Liver (tissue), 9 donors: ENCODE measurements around the gene EHD4. TPM values are rescaled to one million over a fixed set of nuclear protein-coding genes. Genes with fewer than 3 reads are reported as not detected.
A peak's percentile ranks its signal among the peaks of the same experiment; 100 is the strongest.

Experiments used
- DNase-seq: peaks from one replicate; pipeline ENCODE4 v3.0.0-alpha.2; 2017; ENCODE audit warnings: low spot score
- H3K27ac ChIP-seq, 2 donors: one replicate each; pipeline ENCODE4 v1.7.0; 2013; ENCODE audit warnings: inconsistent platforms in 2 of 2, low read length in 2 of 2, control low read depth in 1 of 2, low read depth in 1 of 2, mild to moderate bottlenecking in 1 of 2
- H3K27me3 ChIP-seq, 4 donors: one replicate each; pipeline versions ENCODE4 v1.6.1 to v1.7.0; 2013; ENCODE audit warnings: low read length in 3 of 4, inconsistent platforms in 1 of 4, mild to moderate bottlenecking in 1 of 4, moderate library complexity in 1 of 4; ENCODE audit not compliant: control insufficient read depth in 4 of 4, insufficient read depth in 4 of 4
- H3K36me3 ChIP-seq, 4 donors: one replicate each; pipeline versions ENCODE4 v1.6.1 to v1.7.0; 2013; ENCODE audit warnings: low read length in 3 of 4, mild to moderate bottlenecking in 3 of 4, low read depth in 1 of 4, moderate library complexity in 1 of 4; ENCODE audit not compliant: control insufficient read depth in 4 of 4, insufficient read depth in 3 of 4
- H3K4me1 ChIP-seq, 4 donors: one replicate each; pipeline versions ENCODE4 v1.6.1 to v1.7.0; 2013; ENCODE audit warnings: low read length in 3 of 4, mild to moderate bottlenecking in 3 of 4, moderate library complexity in 1 of 4; ENCODE audit not compliant: control insufficient read depth in 4 of 4, insufficient read depth in 4 of 4
- H3K4me3 ChIP-seq, 3 donors: one replicate each; pipeline versions ENCODE4 v1.6.1 to v1.7.0; 2013; ENCODE audit warnings: low read length in 3 of 3, control low read depth in 1 of 3, low read depth in 1 of 3, mild to moderate bottlenecking in 1 of 3
- H3K9ac ChIP-seq, 2 donors: one replicate each; pipeline ENCODE4 v1.7.0; 2013; ENCODE audit warnings: low read length in 2 of 2, mild to moderate bottlenecking in 2 of 2, moderate library complexity in 2 of 2, control low read depth in 1 of 2, low read depth in 1 of 2
- H3K9me3 ChIP-seq, 4 donors: one replicate each; pipeline versions ENCODE4 v1.6.1 to v1.7.0; 2013; ENCODE audit warnings: low read length in 3 of 4; ENCODE audit not compliant: control insufficient read depth in 4 of 4
- CTCF ChIP-seq: fragments of 150-350 bp; IDR thresholded peaks from 2 replicates; pipeline ENCODE4 v1.5.1; 2017; ENCODE audit warnings: improper control_type of control experiment, low read depth, low read length; ENCODE audit not compliant: missing input control
- EGR1 ChIP-seq, 2 donors: IDR thresholded peaks; 2 replicates each; pipeline ENCODE4 v1.6.1; 2016 to 2018; ENCODE audit warnings: antibody characterized with exemption in 2 of 2, low read depth in 2 of 2
- FOXA1 ChIP-seq: IDR thresholded peaks from 2 replicates; pipeline ENCODE4 v1.6.1; 2016; ENCODE audit warnings: antibody characterized with exemption
- FOXA2 ChIP-seq: IDR thresholded peaks from 2 replicates; pipeline ENCODE4 v1.6.1; 2016; ENCODE audit warnings: antibody characterized with exemption
- GABPA ChIP-seq, 2 donors: IDR thresholded peaks in 1 of 2; conservative IDR thresholded peaks in 1 of 2; 2 replicates each; pipeline ENCODE4 v1.6.1; 2016; ENCODE audit warnings: antibody characterized with exemption in 2 of 2, mild to moderate bottlenecking in 1 of 2, moderate library complexity in 1 of 2
- HNF4A ChIP-seq, 2 donors: conservative IDR thresholded peaks; 2 replicates each; pipeline ENCODE4 v1.6.1; 2016; ENCODE audit warnings: antibody characterized with exemption in 2 of 2, mild to moderate bottlenecking in 2 of 2
- HNF4G ChIP-seq: IDR thresholded peaks from 2 replicates; pipeline ENCODE4 v1.6.1; 2016; ENCODE audit warnings: antibody characterized with exemption
- JUND ChIP-seq, 2 donors: IDR thresholded peaks; 2 replicates each; pipeline ENCODE4 v1.6.1; 2016; ENCODE audit warnings: antibody characterized with exemption in 2 of 2
- NR2F2 ChIP-seq: IDR thresholded peaks from 2 replicates; pipeline ENCODE4 v1.6.1; 2016; ENCODE audit warnings: antibody characterized with exemption
- RAD21 ChIP-seq, 2 donors: IDR thresholded peaks; 2 replicates each; pipeline ENCODE4 v1.6.1; 2016; ENCODE audit warnings: antibody characterized with exemption in 2 of 2, mild to moderate bottlenecking in 2 of 2
- RXRA ChIP-seq, 2 donors: IDR thresholded peaks; 2 replicates each; pipeline ENCODE4 v1.6.1; 2017 to 2018; ENCODE audit warnings: antibody characterized with exemption in 2 of 2, mild to moderate bottlenecking in 1 of 2
- SP1 ChIP-seq: IDR thresholded peaks from 2 replicates; pipeline ENCODE4 v1.6.1; 2018; ENCODE audit warnings: antibody characterized with exemption, mild to moderate bottlenecking
- YY1 ChIP-seq: IDR thresholded peaks from 2 replicates; pipeline ENCODE4 v1.6.1; 2016; ENCODE audit warnings: antibody characterized with exemption, mild to moderate bottlenecking
- WGBS: extraction: QIAGEN DNeasy Blood & Tissue Kit; methylation state at CpG from one replicate; pipeline ENCODE4 v1.1.7; 2013; 5-methylcytosine and 5-hydroxymethylcytosine counted together
- polyA plus RNA-seq, 2 donors: library from polyadenylated mRNA; stranded (reverse) in 1 of 2; unstranded in 1 of 2; fragments of 200-250 nt in 1 of 2; fragments of >200 nt in 1 of 2; fragmentation: Nextera tagmentation in 1 of 2; extraction: Ambion mirVana in 1 of 2; gene quantifications; one replicate each; pipeline versions ENCODE4 v1.2.1 to v1.2.3, GENCODE V29; 2013 to 2015
- total RNA-seq, 2 donors: library from RNA; depleted of rRNA; stranded (reverse); fragments of >200 nt; gene quantifications; one replicate each; pipeline ENCODE4 v1.2.3, GENCODE V29; 2014
- TF ChIP-seq, protein P1 (sequence below): IDR thresholded peaks from 2 replicates; pipeline ENCODE4 v1.6.1; 2016; ENCODE audit warnings: antibody characterized with exemption
- TF ChIP-seq, protein P2 (sequence below): IDR thresholded peaks from 2 replicates; pipeline ENCODE4 v1.6.1; 2016; ENCODE audit warnings: antibody characterized with exemption
- TF ChIP-seq, protein P3 (sequence below): IDR thresholded peaks from 2 replicates; pipeline ENCODE4 v1.6.1; 2016; ENCODE audit warnings: antibody characterized with exemption, mild to moderate bottlenecking
- donor health status: healthy.
- donor health status: healthy.
- donor health status: healthy.
- donor health status: healthy.
- donor health status: healthy.

Gene EHD4
- total and polyA plus RNA-seq, 4 donors, result 3.3 to 10.0 (median 6.2) TPM

GRCh38 chr15:41871175-41871905 lies 101.0 kb downstream of the EHD4 start:
- DNase-seq, result no peak
- Histone ChIP-seq H3K4me1 (peaks cover 0 to 15% (median 9%) of the 10 kb centered on the region in 4 donors), H3K4me3 (no peak overlapping the region), H3K9me3 (no peaks in the 10 kb centered on the region), H3K36me3 (no peaks in the 10 kb centered on the region), H3K27me3 (no peaks in the 10 kb centered on the region), H3K9ac (no peak overlapping the region), H3K27ac (no peak overlapping the region)
- WGBS, result 94% methylated on average over 19 of the region's 19 CpGs
- no peak for TF ChIP-seq NR2F2
- TF ChIP-seq, protein P1, sequence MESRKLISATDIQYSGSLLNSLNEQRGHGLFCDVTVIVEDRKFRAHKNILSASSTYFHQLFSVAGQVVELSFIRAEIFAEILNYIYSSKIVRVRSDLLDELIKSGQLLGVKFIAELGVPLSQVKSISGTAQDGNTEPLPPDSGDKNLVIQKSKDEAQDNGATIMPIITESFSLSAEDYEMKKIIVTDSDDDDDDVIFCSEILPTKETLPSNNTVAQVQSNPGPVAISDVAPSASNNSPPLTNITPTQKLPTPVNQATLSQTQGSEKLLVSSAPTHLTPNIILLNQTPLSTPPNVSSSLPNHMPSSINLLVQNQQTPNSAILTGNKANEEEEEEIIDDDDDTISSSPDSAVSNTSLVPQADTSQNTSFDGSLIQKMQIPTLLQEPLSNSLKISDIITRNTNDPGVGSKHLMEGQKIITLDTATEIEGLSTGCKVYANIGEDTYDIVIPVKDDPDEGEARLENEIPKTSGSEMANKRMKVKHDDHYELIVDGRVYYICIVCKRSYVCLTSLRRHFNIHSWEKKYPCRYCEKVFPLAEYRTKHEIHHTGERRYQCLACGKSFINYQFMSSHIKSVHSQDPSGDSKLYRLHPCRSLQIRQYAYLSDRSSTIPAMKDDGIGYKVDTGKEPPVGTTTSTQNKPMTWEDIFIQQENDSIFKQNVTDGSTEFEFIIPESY, result no peak
- TF ChIP-seq, protein P2, sequence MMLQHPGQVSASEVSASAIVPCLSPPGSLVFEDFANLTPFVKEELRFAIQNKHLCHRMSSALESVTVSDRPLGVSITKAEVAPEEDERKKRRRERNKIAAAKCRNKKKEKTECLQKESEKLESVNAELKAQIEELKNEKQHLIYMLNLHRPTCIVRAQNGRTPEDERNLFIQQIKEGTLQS, result no peak
- no peak for TF ChIP-seq RAD21 (IDR thresholded peaks at IDR 0.05)
- no peak for TF ChIP-seq GABPA (IDR thresholded peaks at IDR 0.05 in 1 of 2, conservative IDR thresholded peaks at IDR 0.05 in 1 of 2)
- TF ChIP-seq EGR1 (IDR thresholded peaks at IDR 0.05; ENCODE audit: low read depth in 2 of 2), result no peak
- no peak for TF ChIP-seq RXRA (IDR thresholded peaks at IDR 0.05)
- TF ChIP-seq YY1, result no peak
- no peak for TF ChIP-seq JUND (IDR thresholded peaks at IDR 0.05)
- no peak for TF ChIP-seq HNF4G
- no peak for TF ChIP-seq CTCF
- TF ChIP-seq SP1, result no peak
- TF ChIP-seq, protein P3, sequence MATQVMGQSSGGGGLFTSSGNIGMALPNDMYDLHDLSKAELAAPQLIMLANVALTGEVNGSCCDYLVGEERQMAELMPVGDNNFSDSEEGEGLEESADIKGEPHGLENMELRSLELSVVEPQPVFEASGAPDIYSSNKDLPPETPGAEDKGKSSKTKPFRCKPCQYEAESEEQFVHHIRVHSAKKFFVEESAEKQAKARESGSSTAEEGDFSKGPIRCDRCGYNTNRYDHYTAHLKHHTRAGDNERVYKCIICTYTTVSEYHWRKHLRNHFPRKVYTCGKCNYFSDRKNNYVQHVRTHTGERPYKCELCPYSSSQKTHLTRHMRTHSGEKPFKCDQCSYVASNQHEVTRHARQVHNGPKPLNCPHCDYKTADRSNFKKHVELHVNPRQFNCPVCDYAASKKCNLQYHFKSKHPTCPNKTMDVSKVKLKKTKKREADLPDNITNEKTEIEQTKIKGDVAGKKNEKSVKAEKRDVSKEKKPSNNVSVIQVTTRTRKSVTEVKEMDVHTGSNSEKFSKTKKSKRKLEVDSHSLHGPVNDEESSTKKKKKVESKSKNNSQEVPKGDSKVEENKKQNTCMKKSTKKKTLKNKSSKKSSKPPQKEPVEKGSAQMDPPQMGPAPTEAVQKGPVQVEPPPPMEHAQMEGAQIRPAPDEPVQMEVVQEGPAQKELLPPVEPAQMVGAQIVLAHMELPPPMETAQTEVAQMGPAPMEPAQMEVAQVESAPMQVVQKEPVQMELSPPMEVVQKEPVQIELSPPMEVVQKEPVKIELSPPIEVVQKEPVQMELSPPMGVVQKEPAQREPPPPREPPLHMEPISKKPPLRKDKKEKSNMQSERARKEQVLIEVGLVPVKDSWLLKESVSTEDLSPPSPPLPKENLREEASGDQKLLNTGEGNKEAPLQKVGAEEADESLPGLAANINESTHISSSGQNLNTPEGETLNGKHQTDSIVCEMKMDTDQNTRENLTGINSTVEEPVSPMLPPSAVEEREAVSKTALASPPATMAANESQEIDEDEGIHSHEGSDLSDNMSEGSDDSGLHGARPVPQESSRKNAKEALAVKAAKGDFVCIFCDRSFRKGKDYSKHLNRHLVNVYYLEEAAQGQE, result no peak

GRCh38 chr15:41870689-41871081 lies 101.7 kb downstream of the EHD4 start:
- Histone ChIP-seq H3K4me1 (peaks cover 0 to 20% (median 13%) of the 10 kb centered on the region in 4 donors), H3K4me3 (no peak overlapping the region), H3K27ac (no peak overlapping the region), H3K27me3 (no peaks in the 10 kb centered on the region), H3K36me3 (no peaks in the 10 kb centered on the region), H3K9me3 (no peaks in the 10 kb centered on the region), H3K9ac (no peak overlapping the region)
- TF ChIP-seq EGR1 (IDR thresholded peaks at IDR 0.05; ENCODE audit: low read depth in 2 of 2), result no peak
- TF ChIP-seq GABPA (IDR thresholded peaks at IDR 0.05 in 1 of 2, conservative IDR thresholded peaks at IDR 0.05 in 1 of 2), result no peak
- TF ChIP-seq, protein P1, result no peak
- no peak for TF ChIP-seq FOXA1
- TF ChIP-seq FOXA2, result no peak
- peak; percentile 53 to 69 for TF ChIP-seq RXRA (IDR thresholded peaks at IDR 0.05)
- no peak for TF ChIP-seq HNF4A (conservative IDR thresholded peaks at IDR 0.05)
- TF ChIP-seq YY1, result no peak
- 52% methylated on average over 9 of the region's 9 CpGs for WGBS
- no peak for DNase-seq
